ENCODE results near the gene ATP6V1G3. TPM values are rescaled to one million over a fixed set of nuclear protein-coding genes. Genes with fewer than 3 reads are reported as not detected.

ATP6V1G3 gene
- total and polyA plus RNA-seq, 2 of the 4 experiments (the other 2 are of a cell fraction): not detected

GRCh38 chr1:198494658-198495103 lies 45.8 kb downstream of the ATP6V1G3 start:
- H2AK9ac ChIP-seq (replicated peaks; ENCODE audit: low read depth, low read length, poor library complexity): peak overlapping the region; percentile 47
- ChIA-PET CTCF (no interaction called here), POLR2A (ENCODE audit: unreplicated experiment) (no interaction called here)
- H3K27me3 ChIP-seq (ENCODE audit: control insufficient read depth, insufficient read depth, low read length): no peaks in the 10 kb centered on the region
- H3K36me3 ChIP-seq (ENCODE audit: control insufficient read depth, insufficient read depth, low read length): no peaks in the 10 kb centered on the region
- no peak overlapping the region for H3K23ac ChIP-seq (ENCODE audit: low read depth, low read length)
- peaks cover 34% of the 10 kb centered on the region for H3K9me1 ChIP-seq (ENCODE audit: insufficient read depth, low read length)
- H3K9ac ChIP-seq (ENCODE audit: low read depth, low read length): no peak overlapping the region
- H3K4me3 ChIP-seq (ENCODE audit: insufficient read depth, low read depth, low read length): no peak overlapping the region
- H2AK5ac ChIP-seq (ENCODE audit: low read depth, low read length): peak overlapping the region; percentile 95
- H2AFZ ChIP-seq (replicated peaks; ENCODE audit: low read length, poor library complexity): peak overlapping the region; percentile 33
- TF ChIP-seq ELK1 (IDR thresholded peaks at IDR 0.05; ENCODE audit: borderline replicate concordance, low read depth, low read length): no peak
- TF ChIP-seq NFE2L2 (IDR thresholded peaks at IDR 0.05; ENCODE audit: low read depth, low read length): no peak
- no peak for TF ChIP-seq RCOR1 (IDR thresholded peaks at IDR 0.05; ENCODE audit: insufficient replicate concordance, low read length)
- no peak for TF ChIP-seq MAZ (IDR thresholded peaks at IDR 0.05; ENCODE audit: borderline replicate concordance, low read depth, low read length)
- no peak for TF ChIP-seq CEBPB (IDR thresholded peaks at IDR 0.05; ENCODE audit: low read depth, low read length)
- no peak for TF ChIP-seq RAD21 (IDR thresholded peaks at IDR 0.05; ENCODE audit: low read length)
- peak overlapping the region; percentile 48 to 86; a peak in 2 of 4 replicates for H4K8ac ChIP-seq (ENCODE audit: low read depth in 2 of 2, low read length in 2 of 2)
- peak overlapping the region; percentile 90 for H3K4ac ChIP-seq (ENCODE audit: low read depth, low read length)
- no peaks in the 10 kb centered on the region for H4K20me1 ChIP-seq (ENCODE audit: insufficient read depth, low read length)
- no peak overlapping the region for H3K4me2 ChIP-seq (ENCODE audit: low read depth, low read length)
- H3K9me3 ChIP-seq (ENCODE audit: control insufficient read depth, insufficient read depth, low read length): no peaks in the 10 kb centered on the region
- peak overlapping the region; percentile 97 for H4K5ac ChIP-seq (ENCODE audit: low read depth, low read length)
- peak overlapping the region; percentile 95; the same call in 2 of the 3 replicates for H2BK15ac ChIP-seq (ENCODE audit: low read depth, low read length)
- peak overlapping the region; percentile 69 for H3K18ac ChIP-seq (ENCODE audit: low read depth, low read length)
- no peaks in the 10 kb centered on the region; a peak in 2 of 4 replicates for H3K79me1 ChIP-seq (ENCODE audit: low read depth in 1 of 2, low read length in 2 of 2)
- no TSS peak for BruUV-seq (replicated peaks)
- intact Hi-C loops (cut with micrococcal nuclease) (no loop called here), dilution Hi-C loops (cut with HindIII; ENCODE audit: low sequenced_read_pairs, unreplicated experiment) (no loop called here), in situ Hi-C loops (cut with MboI; ENCODE audit: low sequenced_read_pairs) (no loop called here)
- peaks cover 31% of the 10 kb centered on the region for H3K4me1 ChIP-seq (ENCODE audit: control insufficient read depth, insufficient read depth, low read length)
- ATAC-seq (ENCODE audit: low read depth) (no peak), DNase-seq (no peak)
- H3K14ac ChIP-seq (replicated peaks; ENCODE audit: low read depth, low read length): peak overlapping the region; percentile 90; the same call in 1 of the 2 replicates
- peak overlapping the region; percentile 98 for H4K91ac ChIP-seq (ENCODE audit: insufficient read depth, low read depth, low read length)
- peak overlapping the region; percentile 26; the same call in 1 of the 2 replicates for H3K27ac ChIP-seq (ENCODE audit: insufficient read depth, low read length)
- peak overlapping the region; percentile 100 for H2BK5ac ChIP-seq (ENCODE audit: low read depth, low read length, poor library complexity, severe bottlenecking)
- WGBS, 2 experiments (ENCODE audit: extremely low coverage in 2 of 2, insufficient read length in 1 of 2): 94% methylated on average over 3 of the region's 13 CpGs; no CpG with 5 or more reads in 1 of the 2 experiments
- H2BK120ac ChIP-seq (ENCODE audit: low read depth, low read length): peak overlapping the region; percentile 99
- no peak overlapping the region for H3K56ac ChIP-seq (ENCODE audit: extremely low read depth, insufficient read depth, low read length)
- peak overlapping the region; percentile 99 for H2BK20ac ChIP-seq (ENCODE audit: low read depth, low read length)

Data from IMR-90 (cell line).